SK-N-DZ (cell line): ENCODE data around the gene MAPK7.

ENCODE experiments used
- DNase-seq: peaks from one replicate; pipeline ENCODE4 v3.0.0-alpha.2; 2015; ENCODE audit warnings: low spot score
- small RNA-seq, 2 experiments: library from RNA; depleted of rRNA; stranded (forward); fragments of <200 nt; gene quantifications; one replicate each; pipeline ENCODE3, GENCODE V24; 2014

Gene MAPK7

GRCh38 chr17:19415806-19416775, 37.8 kb downstream of the MAPK7 start:
- DNase-seq = no peak

- no peak for DNase-seq
These were observed 39.3 kb downstream of the MAPK7 start for GRCh38 chr17:19417611-19418010.

- DNase-seq = no peak
These were observed 40.1 kb downstream of the MAPK7 start for GRCh38 chr17:19418251-19418992.

- DNase-seq = no peak
These were observed 42.9 kb downstream of the MAPK7 start for GRCh38 chr17:19421219-19421618.

- no peak for DNase-seq
These were observed 43.6 kb downstream of the MAPK7 start for GRCh38 chr17:19421926-19422325.

- no peak for DNase-seq
These were observed 46.9 kb downstream of the MAPK7 start for GRCh38 chr17:19424934-19425868.

GRCh38 chr17:19426631-19427030, 48.3 kb downstream of the MAPK7 start:
- no peak for DNase-seq

GRCh38 chr17:19431691-19432090, 53.4 kb downstream of the MAPK7 start:
- no peak for DNase-seq

Small RNAs within 50 kb of the gene (small RNA-seq; reads per million reads assigned to genes)
- gene MIR1180 = 1.7 to 6.1 reads per million in 2 experiments
- gene RF00537 = 0 reads per million in 2 experiments
